ENCODE data around the gene NCAN. TPM values are rescaled to one million over a fixed set of nuclear protein-coding genes. Genes with fewer than 3 reads are reported as not detected.

The NCAN gene
- total RNA-seq, 1 donor from 2014 or later: not detected

- Histone ChIP-seq H3K27me3 (ENCODE audit: low read depth) (peaks cover 9% of the 10 kb centered on the region), H3K36me3 (peaks cover 38% of the 10 kb centered on the region), H3K4me3 (no peak overlapping the region), H3K4me1 (peaks cover 7% of the 10 kb centered on the region), H3K27ac (no peak overlapping the region), H3K9me3 (no peaks in the 10 kb centered on the region)
- DNase-seq: no peak
- no peak for TF ChIP-seq CTCF (IDR thresholded peaks at IDR 0.05)
- peak in 1 of 2 donors; percentile 10 for ATAC-seq
- intact Hi-C loops (cut with DNase I): no loop called here
These were observed 62.4 kb downstream of the NCAN start for GRCh38 chr19:19274146-19274545.

DNA sequence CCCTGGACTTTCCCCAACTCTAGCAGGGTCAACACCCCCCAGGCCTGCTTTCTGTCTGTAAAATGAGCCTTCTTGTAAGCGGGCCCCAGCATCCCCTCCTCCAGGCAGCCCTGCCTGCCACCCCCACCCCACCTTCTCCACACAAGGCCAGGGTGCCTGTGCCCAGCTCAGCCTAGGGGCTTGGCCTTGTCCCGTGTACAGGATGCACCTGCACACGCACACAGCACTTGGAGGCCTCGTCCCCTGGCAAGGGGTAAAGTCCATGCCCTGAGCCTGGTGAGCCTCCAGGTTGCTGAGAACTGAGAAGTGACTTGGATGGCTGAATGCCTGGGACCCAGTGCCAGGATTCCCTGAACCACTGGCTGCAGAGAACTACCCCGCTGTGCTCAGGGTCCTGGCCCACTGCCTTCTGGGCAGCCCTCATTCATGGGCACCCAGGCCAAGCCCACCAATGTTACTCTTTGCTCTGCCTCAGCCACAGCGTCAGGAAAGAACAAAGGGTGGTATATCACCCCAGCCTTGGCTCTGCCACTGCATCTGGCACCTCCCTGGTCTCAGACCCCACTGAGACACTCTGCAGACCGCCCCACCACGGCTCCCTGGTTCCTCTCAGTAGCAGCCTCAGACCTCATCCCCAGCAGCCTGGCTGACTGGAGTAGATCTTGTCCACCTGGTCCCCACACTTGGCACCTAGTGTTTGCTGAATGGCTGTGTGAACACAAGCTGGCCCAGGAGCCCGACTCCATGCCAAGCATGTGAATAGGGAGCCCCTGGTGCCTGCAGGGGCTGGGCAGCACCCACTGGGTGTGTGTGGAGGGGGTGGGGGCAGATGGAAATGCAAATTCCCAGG is 63.2 kb downstream of the NCAN start:
- H3K4me3 ChIP-seq: no peak overlapping the region
- peaks cover 46% of the 10 kb centered on the region for H3K36me3 ChIP-seq

DNA sequence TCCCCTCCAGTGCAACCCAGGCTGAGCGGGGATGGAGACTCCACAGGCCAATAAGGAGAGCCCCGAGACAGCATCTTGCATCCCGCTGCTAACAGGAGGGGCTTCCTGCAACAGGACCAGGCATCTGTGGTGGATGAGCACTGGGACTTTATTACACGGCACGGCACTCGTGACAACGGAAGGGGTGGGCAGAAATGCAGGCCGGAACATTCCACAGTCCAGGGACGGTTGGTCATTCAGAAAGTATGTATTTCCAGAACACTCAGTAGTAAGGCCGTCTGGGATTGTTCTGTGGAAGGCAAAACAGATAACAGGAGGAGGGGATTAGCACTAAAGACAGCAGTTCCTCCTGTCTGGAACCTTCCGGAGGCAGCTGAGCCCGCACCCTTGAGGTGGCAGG is 64.6 kb downstream of the NCAN start:
- no peak for TF ChIP-seq CTCF (IDR thresholded peaks at IDR 0.05)
- ATAC-seq (no peak), DNase-seq (no peak)
- Histone ChIP-seq H3K4me1 (peaks cover 7% of the 10 kb centered on the region), H3K27ac (no peak overlapping the region), H3K27me3 (ENCODE audit: low read depth) (peaks cover 9% of the 10 kb centered on the region), H3K36me3 (peaks cover 59% of the 10 kb centered on the region), H3K9me3 (no peaks in the 10 kb centered on the region), H3K4me3 (no peak overlapping the region)
- intact Hi-C loops (cut with DNase I): no loop called here

More for the DNA sequence above, 63.2 kb downstream of the NCAN start:
- Histone ChIP-seq H3K4me1 (peaks cover 7% of the 10 kb centered on the region), H3K27ac (no peak overlapping the region), H3K27me3 (ENCODE audit: low read depth) (peaks cover 9% of the 10 kb centered on the region), H3K9me3 (no peaks in the 10 kb centered on the region)
- no peak for ATAC-seq
- no peak for TF ChIP-seq CTCF (IDR thresholded peaks at IDR 0.05)
- no peak for DNase-seq
- intact Hi-C loops (cut with DNase I): no loop called here

DNA sequence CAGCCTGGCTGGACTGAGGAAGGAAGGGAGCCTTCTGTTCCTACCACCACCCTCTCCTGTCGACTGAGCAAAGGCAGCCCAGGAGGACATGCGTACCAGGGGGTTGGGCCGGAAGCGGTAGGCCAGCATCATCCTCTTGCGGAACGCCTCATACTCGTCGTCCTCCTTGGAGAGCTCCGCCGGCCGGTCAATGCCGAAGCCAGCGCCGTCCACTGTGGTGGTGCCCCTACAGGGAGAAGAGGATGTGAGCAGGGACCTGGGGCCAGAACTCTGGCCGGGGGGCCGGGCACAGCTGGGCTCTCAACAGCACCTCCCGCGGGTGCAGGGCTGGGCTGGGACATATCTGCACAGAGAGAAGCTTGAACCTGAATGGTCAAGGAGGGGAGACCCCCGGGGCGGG is 65.1 kb downstream of the NCAN start:
- ATAC-seq: no peak
- no peak for TF ChIP-seq CTCF (IDR thresholded peaks at IDR 0.05)
- H3K27me3 ChIP-seq (ENCODE audit: low read depth): peaks cover 9% of the 10 kb centered on the region
- H3K36me3 ChIP-seq: peaks cover 64% of the 10 kb centered on the region
- no peaks in the 10 kb centered on the region for H3K9me3 ChIP-seq
- no peak for DNase-seq
- peaks cover 7% of the 10 kb centered on the region for H3K4me1 ChIP-seq
- H3K4me3 ChIP-seq: no peak overlapping the region
- intact Hi-C loops (cut with DNase I): no loop called here
- no peak overlapping the region for H3K27ac ChIP-seq

DNA sequence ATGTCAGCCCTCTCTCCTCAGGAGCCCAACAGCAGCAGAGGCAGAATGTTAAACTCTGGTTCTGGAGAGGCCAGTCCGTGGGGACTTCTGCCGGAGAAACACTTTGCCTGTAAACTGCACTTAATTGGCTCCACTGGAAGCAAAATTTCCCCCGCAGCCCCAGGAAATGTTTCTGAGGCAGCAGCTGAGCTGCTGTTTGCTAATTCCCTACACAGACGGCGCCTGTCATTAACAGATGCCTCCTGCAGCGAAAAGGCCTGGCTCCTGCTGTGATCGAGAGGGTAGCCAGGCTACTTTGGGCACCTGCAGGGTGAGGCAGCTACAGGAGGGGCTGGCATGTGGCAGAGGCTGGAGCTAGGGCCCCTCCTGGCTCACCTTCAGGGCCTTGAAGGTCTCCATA is 66.6 kb downstream of the NCAN start:
- Histone ChIP-seq H3K9me3 (no peaks in the 10 kb centered on the region), H3K27ac (no peak overlapping the region), H3K36me3 (peaks cover 77% of the 10 kb centered on the region), H3K4me1 (peaks cover 3% of the 10 kb centered on the region), H3K27me3 (ENCODE audit: low read depth) (peaks cover 2% of the 10 kb centered on the region), H3K4me3 (no peak overlapping the region)
- TF ChIP-seq CTCF (IDR thresholded peaks at IDR 0.05): no peak
- DNase-seq (no peak), ATAC-seq (no peak)
- intact Hi-C loops (cut with DNase I): no loop called here
